ENCODE results near the gene TOLLIP.

Gene TOLLIP

GRCh38 chr11:1310772-1311468, 1.5 kb upstream of the TOLLIP start:
- peak; percentile 65 for DNase-seq (ENCODE audit: low spot score)

GRCh38 chr11:1310318-1310687, 871 bp upstream of the TOLLIP start:
- DNase-seq (ENCODE audit: low spot score): no peak

GRCh38 chr11:1308743-1309497, 512 bp downstream of the TOLLIP start:
- DNase-seq (ENCODE audit: low spot score): no peak

- no peak for DNase-seq (ENCODE audit: low spot score)
Measured at GRCh38 chr11:1307998-1308742, 1.3 kb downstream of the TOLLIP start.

- DNase-seq (ENCODE audit: low spot score): no peak
Measured at GRCh38 chr11:1307163-1307870, 2.1 kb downstream of the TOLLIP start.

- no peak for DNase-seq (ENCODE audit: low spot score)
Measured at GRCh38 chr11:1306186-1307162, 3.0 kb downstream of the TOLLIP start.

- DNase-seq (ENCODE audit: low spot score): no peak
Measured at GRCh38 chr11:1305501-1306056, 3.9 kb downstream of the TOLLIP start.

- DNase-seq (ENCODE audit: low spot score): no peak
Measured at GRCh38 chr11:1305063-1305495, 4.4 kb downstream of the TOLLIP start.

GRCh38 chr11:1304380-1304779, 5.1 kb downstream of the TOLLIP start:
- DNase-seq (ENCODE audit: low spot score): no peak

GRCh38 chr11:1303973-1304372, 5.5 kb downstream of the TOLLIP start:
- no peak for DNase-seq (ENCODE audit: low spot score)

- DNase-seq (ENCODE audit: low spot score): no peak
Measured at GRCh38 chr11:1303126-1303821, 6.2 kb downstream of the TOLLIP start.

GRCh38 chr11:1302461-1303125, 6.8 kb downstream of the TOLLIP start:
- DNase-seq (ENCODE audit: low spot score): no peak

- DNase-seq (ENCODE audit: low spot score): no peak
Measured at GRCh38 chr11:1302041-1302460, 7.4 kb downstream of the TOLLIP start.

- DNase-seq (ENCODE audit: low spot score): no peak
Measured at GRCh38 chr11:1301220-1302000, 8.0 kb downstream of the TOLLIP start.

GRCh38 chr11:1300569-1301187, 8.8 kb downstream of the TOLLIP start:
- DNase-seq (ENCODE audit: low spot score): no peak

- DNase-seq (ENCODE audit: low spot score): no peak
Measured at GRCh38 chr11:1300121-1300520, 9.3 kb downstream of the TOLLIP start.

- DNase-seq (ENCODE audit: low spot score): no peak
Measured at GRCh38 chr11:1299621-1300020, 9.8 kb downstream of the TOLLIP start.
